Endothelial cell of umbilical vein (primary cell): ENCODE results near the gene HTRA2. TPM values are rescaled to one million over a fixed set of nuclear protein-coding genes. Genes with fewer than 3 reads are reported as not detected.

Source experiments
- BruUV-seq: library from RNA; stranded (reverse); fragments of 400-500 nt; replicated peaks from 2 replicates; lab custom pipeline; 2021; lab: Mats Ljungman, UMichigan
- CTCF ChIA-PET: fragments of 300-600, 350-600 bp; sonication (Branson Sonifier 250); formaldehyde crosslinking; loops from one replicate; lab custom pipeline; 2021; ENCODE audit warnings: antibody characterized with exemption, inconsistent platforms; lab: Charles Lee
- POLR2A ChIA-PET: fragments of 300-600, 350-600 bp; sonication (Branson Sonifier 250); formaldehyde crosslinking; loops from one replicate; lab custom pipeline; 2021; ENCODE audit warnings: antibody characterized with exemption, inconsistent platforms; lab: Charles Lee
- DNase-seq: peaks from one replicate; pipeline ENCODE4 v3.0.0-alpha.2; 2011; ENCODE audit warnings: low read depth, low spot score
- FAIRE-seq: peaks from 2 replicates; lab custom pipeline; 2011; peaks lifted over from hg19 to GRCh38; lab: Jason Lieb, UNC
- H2AFZ ChIP-seq: 2 replicates; pipeline ENCODE4 v1.6.0; 2012; ENCODE audit warnings: low read depth, low read length, control low read depth, inconsistent platforms
- H3K27ac ChIP-seq: 2 replicates; pipeline ENCODE4 v1.5.1; 2011; ENCODE audit warnings: low read depth, mild to moderate bottlenecking, control low read depth, low read length, moderate library complexity; ENCODE audit not compliant: insufficient read depth
- H3K27me3 ChIP-seq, 2 experiments: 2 replicates each; pipeline versions ENCODE4 v1.6.0 to v1.6.1; 2011; ENCODE audit warnings: low read length in 2 of 2, mixed read lengths in 1 of 2; ENCODE audit not compliant: control insufficient read depth in 2 of 2, insufficient read depth in 2 of 2
- H3K36me3 ChIP-seq, 2 experiments: 2 replicates in 1 of 2; 3 replicates in 1 of 2; pipeline ENCODE4 v1.5.1; 2011; ENCODE audit warnings: low read length in 2 of 2, mild to moderate bottlenecking in 1 of 2, moderate library complexity in 1 of 2; ENCODE audit not compliant: control insufficient read depth in 2 of 2, insufficient read depth in 2 of 2; ENCODE audit errors: extremely low read depth in 1 of 2
- H3K4me1 ChIP-seq: 3 replicates; pipeline ENCODE4 v1.5.1; 2011; ENCODE audit warnings: mild to moderate bottlenecking, low read length; ENCODE audit not compliant: control insufficient read depth, insufficient read depth; ENCODE audit errors: extremely low read depth
- H3K4me2 ChIP-seq: 2 replicates; pipeline ENCODE4 v1.6.1; 2011; ENCODE audit warnings: low read length, control low read depth, mixed read lengths; ENCODE audit not compliant: insufficient read depth
- H3K4me3 ChIP-seq, 3 experiments: fragments of 200-600 bp in 1 of 3; sonication (generic), shearing (Covaris generic) in 1 of 3; replicated peaks in 1 of 3; 2 replicates each; pipeline ENCODE4 v1.5.1; 2011 to 2016; ENCODE audit warnings: control low read depth in 3 of 3, low read length in 3 of 3, mild to moderate bottlenecking in 2 of 3, inconsistent platforms in 1 of 3, low read depth in 1 of 3, moderate library complexity in 1 of 3; ENCODE audit not compliant: insufficient read depth in 1 of 3
- H3K79me2 ChIP-seq: 2 replicates; pipeline ENCODE4 v1.6.0; 2012; ENCODE audit warnings: low read length, inconsistent platforms; ENCODE audit not compliant: control insufficient read depth, insufficient read depth
- H3K9ac ChIP-seq: replicated peaks from 2 replicates; pipeline ENCODE3; 2011; ENCODE audit warnings: low read length, control low read depth; ENCODE audit not compliant: insufficient read depth; ENCODE audit errors: extremely low read depth
- H3K9me1 ChIP-seq: replicated peaks from 3 replicates; pipeline ENCODE4 v1.6.0; 2011; ENCODE audit warnings: mild to moderate bottlenecking, low read length; ENCODE audit not compliant: control insufficient read depth, insufficient read depth; ENCODE audit errors: extremely low read depth
- H3K9me3 ChIP-seq: replicated peaks from 2 replicates; pipeline ENCODE4 v1.5.1; 2012; ENCODE audit warnings: low read length, inconsistent platforms; ENCODE audit not compliant: control insufficient read depth, insufficient read depth
- H4K20me1 ChIP-seq: replicated peaks from 2 replicates; pipeline ENCODE3; 2011; ENCODE audit warnings: mild to moderate bottlenecking, low read length; ENCODE audit not compliant: control insufficient read depth, insufficient read depth; ENCODE audit errors: extremely low read depth
- CTCF ChIP-seq, 2 donors: IDR thresholded peaks; 1 replicate in 1 of 2; 2 replicates in 1 of 2; pipeline ENCODE4 v1.5.1; 2011; ENCODE audit warnings: low read length in 2 of 2, mild to moderate bottlenecking in 2 of 2, moderate library complexity in 2 of 2, control low read depth in 1 of 2, inconsistent platforms in 1 of 2, low read depth in 1 of 2; ENCODE audit not compliant: insufficient read depth in 1 of 2; ENCODE audit errors: extremely low read depth in 1 of 2
- EZH2 ChIP-seq: IDR thresholded peaks from 2 replicates; pipeline ENCODE4 v1.6.1; 2012; ENCODE audit warnings: borderline replicate concordance, low read depth, mild to moderate bottlenecking, moderate library complexity, low read length, inconsistent platforms; ENCODE audit not compliant: severe bottlenecking
- FOS ChIP-seq: IDR thresholded peaks from 2 replicates; pipeline ENCODE4 v1.6.1; 2011; ENCODE audit warnings: mild to moderate bottlenecking, low read length, moderate library complexity, borderline replicate concordance; ENCODE audit not compliant: insufficient read depth
- GATA2 ChIP-seq: IDR thresholded peaks from 2 replicates; pipeline ENCODE4 v1.7.0; 2011; ENCODE audit warnings: low read depth, mild to moderate bottlenecking, moderate library complexity, mixed read lengths, low read length; ENCODE audit not compliant: insufficient read length, insufficient read depth
- JUN ChIP-seq: IDR thresholded peaks from 2 replicates; pipeline ENCODE4 v1.6.1; 2011; ENCODE audit warnings: borderline replicate concordance, low read depth; ENCODE audit not compliant: insufficient read length, insufficient read depth
- MAX ChIP-seq: IDR thresholded peaks from 2 replicates; pipeline ENCODE4 v1.6.1; 2011; ENCODE audit not compliant: insufficient read depth, insufficient read length
- MYC ChIP-seq: IDR thresholded peaks from one replicate; pipeline ENCODE4 v1.6.1; 2011; ENCODE audit warnings: mild to moderate bottlenecking, low read depth, low read length
- POLR2A ChIP-seq: IDR thresholded peaks from 2 replicates; pipeline ENCODE4 v1.6.1; 2012; ENCODE audit warnings: low read depth, mild to moderate bottlenecking, control low read depth, low read length
- POLR2AphosphoS5 ChIP-seq: IDR thresholded peaks from 2 replicates; pipeline ENCODE4 v1.6.1; 2012; ENCODE audit warnings: low read depth, mild to moderate bottlenecking, control low read depth, low read length, moderate library complexity; ENCODE audit not compliant: insufficient read depth
- dilution Hi-C: fragments of 300-500 bp; cut with MboI; formaldehyde crosslinking; loops from one replicate; pipeline ENCODE4 v1.15.0; 2019; ENCODE audit warnings: low sequenced_read_pairs; ENCODE audit not compliant: extremely low pct_ligation_motif_present
- intact Hi-C: fragments of 100-400 bp; cut with micrococcal nuclease; formaldehyde crosslinking; loops from one replicate; pipeline ENCODE4 v1.10.0; 2022
- polyA plus RNA-seq, 4 experiments: library from polyadenylated mRNA; depleted of rRNA in 3 of 4; stranded (reverse) in 3 of 4; unstranded in 1 of 4; fragments of >200 nt; gene quantifications; 2 replicates each; pipeline versions ENCODE4 v1.2.1 to v1.2.3, GENCODE V29; 2011 to 2012; ENCODE audit warnings: missing spikeins in 1 of 4
- total RNA-seq: library from RNA; stranded (reverse); gene quantifications from 2 replicates; pipeline ENCODE4 v1.2.3, GENCODE V29; 2021

HTRA2 gene
- total and polyA plus RNA-seq, 2 donors (not counting 3 experiments of a cell fraction or from before 2014, with no cell fraction given), result 34.3 to 54.1 TPM

DNA sequence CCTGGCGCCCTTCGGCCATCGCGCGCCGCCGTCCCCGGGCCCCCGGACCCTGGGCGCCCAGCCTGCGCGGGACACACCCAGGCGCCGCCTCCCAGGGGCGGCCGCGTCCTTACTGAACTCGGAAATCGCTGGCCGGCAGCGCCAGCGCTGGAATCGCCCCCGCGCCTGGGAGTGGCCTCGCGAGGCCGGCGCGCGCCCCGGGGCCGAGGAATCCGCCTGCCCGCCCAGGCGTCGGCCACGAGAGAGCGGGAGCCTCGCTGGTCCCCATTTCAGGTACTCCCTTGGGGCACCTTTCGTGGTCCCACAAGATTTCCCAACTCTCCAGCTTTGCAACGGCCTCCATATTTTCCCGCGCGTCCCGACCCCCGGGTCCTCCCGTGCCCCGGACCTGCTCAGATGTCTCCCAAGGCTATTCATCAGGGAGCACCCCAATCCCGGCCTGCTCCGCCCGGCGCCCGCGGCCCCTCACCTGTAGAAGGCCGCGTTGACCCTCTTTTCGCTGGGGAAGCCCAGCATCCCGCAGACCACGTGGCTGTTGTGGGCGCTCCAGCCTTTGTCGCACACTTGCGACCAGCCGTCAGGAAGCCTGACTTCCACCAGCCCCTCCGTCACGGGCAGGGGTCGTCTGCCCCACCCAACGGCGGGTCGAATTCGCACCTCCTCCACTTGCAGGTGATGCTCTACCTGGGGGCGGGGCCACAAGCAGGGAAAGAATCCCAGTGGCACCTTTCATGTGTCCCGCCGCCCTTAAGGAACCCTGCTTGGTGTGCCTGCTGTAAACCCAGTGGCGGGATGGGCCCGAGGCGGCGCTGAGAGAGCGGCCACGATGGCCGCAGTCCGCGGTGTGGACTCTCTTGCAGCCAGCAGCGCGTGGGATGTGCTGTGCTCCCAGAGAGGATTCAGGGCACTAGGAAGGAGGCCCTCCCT is 19.4 kb downstream of the HTRA2 start:
- peaks cover 14% of the 10 kb centered on the region for H3K4me1 ChIP-seq
- TF ChIP-seq POLR2A, result peak; percentile 62
- TF ChIP-seq MAX, result no peak
- no peak for TF ChIP-seq GATA2
- TF ChIP-seq EZH2, result peak; percentile 23
- no peaks in the 10 kb centered on the region for H3K9me1 ChIP-seq
- no peaks in the 10 kb centered on the region for H4K20me1 ChIP-seq
- DNase-seq, result peak; percentile 32
- BruUV-seq, result TSS peak; percentile 72
- FAIRE-seq, result peak; percentile 72
- dilution Hi-C loops, result no loop called here
- CTCF ChIA-PET, result no interaction called here
- peak overlapping the region; percentile 82 for H3K4me2 ChIP-seq
- no peak overlapping the region for H3K27ac ChIP-seq
- peak overlapping the region; percentile 94 for H2AFZ ChIP-seq
- H3K79me2 ChIP-seq, result no peaks in the 10 kb centered on the region
- H3K36me3 ChIP-seq, result no peaks in the 10 kb centered on the region
- POLR2A ChIA-PET, result no interaction called here
- H3K9ac ChIP-seq, result peak overlapping the region; percentile 55
- peak overlapping the region; percentile 42 to 84 (median 66) for H3K4me3 ChIP-seq
- intact Hi-C loops, result loop anchor here (1.0 kb wide), 2 partner anchors 20 to 67 kb away; partner anchors contain the start of genes AUP1, CCDC142 and HTRA2
- H3K9me3 ChIP-seq, result no peaks in the 10 kb centered on the region
- H3K27me3 ChIP-seq, result peaks cover 12 to 24% of the 10 kb centered on the region in 2 experiments

GRCh38 chr2:74550231-74550630 is 20.5 kb downstream of the HTRA2 start:
- Histone ChIP-seq H4K20me1 (no peaks in the 10 kb centered on the region), H3K9ac (no peak overlapping the region), H3K4me1 (peaks cover 14% of the 10 kb centered on the region), H3K4me3 (no peak overlapping the region), H3K9me1 (no peaks in the 10 kb centered on the region), H3K79me2 (no peaks in the 10 kb centered on the region), H2AFZ (no peak overlapping the region), H3K36me3 (no peaks in the 10 kb centered on the region), H3K27me3 (peaks cover 12 to 17% of the 10 kb centered on the region in 2 experiments), H3K4me2 (no peak overlapping the region), H3K9me3 (no peaks in the 10 kb centered on the region), H3K27ac (no peak overlapping the region)
- intact Hi-C loops, result no loop called here
- BruUV-seq, result no TSS peak
- CTCF ChIA-PET, result no interaction called here
- no peak for FAIRE-seq
- POLR2A ChIA-PET, result no interaction called here
- TF ChIP-seq EZH2, result no peak
- TF ChIP-seq CTCF (IDR thresholded peaks at IDR 0.05; ENCODE audit: extremely low read depth in 1 of 2, insufficient read depth in 1 of 2, low read depth in 1 of 2, low read length in 2 of 2), result no peak
- TF ChIP-seq GATA2, result no peak
- no peak for TF ChIP-seq MAX
- TF ChIP-seq JUN, result no peak
- no peak for TF ChIP-seq POLR2AphosphoS5
- no peak for TF ChIP-seq FOS
- TF ChIP-seq MYC, result no peak
- no peak for TF ChIP-seq POLR2A
- no peak for DNase-seq
- dilution Hi-C loops, result no loop called here
